RPMI8226 (cell line): ENCODE results near the gene RASA3.

ENCODE experiments used
- DNase-seq: peaks from one replicate; pipeline ENCODE4 v3.0.0-alpha.2; 2015

The RASA3 gene

GRCh38 chr13:114097893-114098688 lies 34.3 kb downstream of the RASA3 start:
- DNase-seq = no peak

- DNase-seq = no peak
These were observed 35.1 kb downstream of the RASA3 start for GRCh38 chr13:114097212-114097892.

GRCh38 chr13:114096811-114097211 lies 35.6 kb downstream of the RASA3 start:
- DNase-seq = no peak

GRCh38 chr13:114096031-114096485 lies 36.4 kb downstream of the RASA3 start:
- no peak for DNase-seq

GRCh38 chr13:114095486-114095885 lies 36.9 kb downstream of the RASA3 start:
- no peak for DNase-seq

GRCh38 chr13:114093118-114093517 lies 39.3 kb downstream of the RASA3 start:
- DNase-seq = no peak

- no peak for DNase-seq
These were observed 40.0 kb downstream of the RASA3 start for GRCh38 chr13:114092468-114092867.

- DNase-seq = no peak
These were observed 41.9 kb downstream of the RASA3 start for GRCh38 chr13:114090476-114090875.

- DNase-seq = no peak
These were observed 42.5 kb downstream of the RASA3 start for GRCh38 chr13:114089751-114090400.

GRCh38 chr13:114089341-114089740 lies 43.1 kb downstream of the RASA3 start:
- no peak for DNase-seq

GRCh38 chr13:114088863-114089262 lies 43.6 kb downstream of the RASA3 start:
- DNase-seq = no peak

- no peak for DNase-seq
These were observed 44.2 kb downstream of the RASA3 start for GRCh38 chr13:114088234-114088633.

GRCh38 chr13:114087430-114087829 lies 45.0 kb downstream of the RASA3 start:
- no peak for DNase-seq

- DNase-seq = no peak
These were observed 49.4 kb downstream of the RASA3 start for GRCh38 chr13:114082849-114083645.

GRCh38 chr13:114081761-114082681 lies 50.4 kb downstream of the RASA3 start:
- no peak for DNase-seq

- DNase-seq = no peak
These were observed 51.5 kb downstream of the RASA3 start for GRCh38 chr13:114080739-114081561.

- no peak for DNase-seq
These were observed 52.6 kb downstream of the RASA3 start for GRCh38 chr13:114079601-114080536.

GRCh38 chr13:114078461-114079451 lies 53.7 kb downstream of the RASA3 start:
- no peak for DNase-seq
